ENCODE data around the gene CBFB.

Gene CBFB

DNA sequence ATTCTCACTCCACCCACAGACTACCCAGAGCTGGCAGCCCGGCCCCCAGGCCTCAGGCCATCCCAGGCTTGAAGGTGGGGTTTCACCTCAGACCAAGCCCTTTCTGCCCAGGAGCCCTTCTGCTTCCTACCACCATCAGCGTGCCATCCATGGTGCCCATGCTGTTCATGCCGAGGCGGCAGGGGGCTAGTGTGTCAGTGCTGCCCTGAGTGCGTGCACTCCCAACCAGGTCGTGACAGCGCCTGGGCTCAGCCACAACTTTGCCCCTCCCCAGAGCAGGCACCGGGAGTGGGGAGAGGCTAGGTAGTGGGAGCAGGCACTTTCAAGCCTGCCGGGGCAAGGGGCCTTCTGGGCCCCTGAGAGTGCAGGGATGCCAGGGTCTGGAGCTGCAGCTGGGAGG is 113.4 kb downstream of the CBFB start:
- no peak for DNase-seq (ENCODE audit: low read depth)

DNA sequence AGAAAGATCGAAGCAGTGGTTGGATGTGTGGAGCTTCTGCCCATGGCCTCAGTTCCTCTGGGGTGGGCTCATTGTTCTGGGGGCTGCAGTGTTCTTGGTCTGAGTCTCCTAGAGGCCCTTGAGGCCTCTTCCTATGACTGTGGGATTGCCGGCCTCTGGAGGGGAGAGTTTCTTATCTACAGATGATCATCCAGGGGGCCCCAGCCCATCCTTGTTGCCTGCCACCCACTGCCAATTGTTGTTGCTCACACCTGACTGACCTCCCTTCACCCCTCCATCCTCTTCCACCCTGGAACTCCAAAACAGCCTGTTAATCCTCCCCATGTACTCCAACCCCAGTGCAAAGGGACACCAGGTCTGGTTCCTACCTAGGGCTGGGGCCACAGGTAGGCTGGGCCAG is 116.0 kb downstream of the CBFB start:
- no peak overlapping the region for H3K4me3 ChIP-seq (ENCODE audit: low read depth, low read length)
- no peak for DNase-seq (ENCODE audit: low read depth)
- TF ChIP-seq, protein P1, sequence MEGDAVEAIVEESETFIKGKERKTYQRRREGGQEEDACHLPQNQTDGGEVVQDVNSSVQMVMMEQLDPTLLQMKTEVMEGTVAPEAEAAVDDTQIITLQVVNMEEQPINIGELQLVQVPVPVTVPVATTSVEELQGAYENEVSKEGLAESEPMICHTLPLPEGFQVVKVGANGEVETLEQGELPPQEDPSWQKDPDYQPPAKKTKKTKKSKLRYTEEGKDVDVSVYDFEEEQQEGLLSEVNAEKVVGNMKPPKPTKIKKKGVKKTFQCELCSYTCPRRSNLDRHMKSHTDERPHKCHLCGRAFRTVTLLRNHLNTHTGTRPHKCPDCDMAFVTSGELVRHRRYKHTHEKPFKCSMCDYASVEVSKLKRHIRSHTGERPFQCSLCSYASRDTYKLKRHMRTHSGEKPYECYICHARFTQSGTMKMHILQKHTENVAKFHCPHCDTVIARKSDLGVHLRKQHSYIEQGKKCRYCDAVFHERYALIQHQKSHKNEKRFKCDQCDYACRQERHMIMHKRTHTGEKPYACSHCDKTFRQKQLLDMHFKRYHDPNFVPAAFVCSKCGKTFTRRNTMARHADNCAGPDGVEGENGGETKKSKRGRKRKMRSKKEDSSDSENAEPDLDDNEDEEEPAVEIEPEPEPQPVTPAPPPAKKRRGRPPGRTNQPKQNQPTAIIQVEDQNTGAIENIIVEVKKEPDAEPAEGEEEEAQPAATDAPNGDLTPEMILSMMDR (IDR thresholded peaks at IDR 0.05; ENCODE audit: insufficient read depth, low read depth, low read length, missing control alignments) = no peak

More for the DNA sequence above, 113.4 kb downstream of the CBFB start:
- TF ChIP-seq, protein P1 (IDR thresholded peaks at IDR 0.05; ENCODE audit: insufficient read depth, low read depth, low read length, missing control alignments) = no peak
- no peak overlapping the region for H3K4me3 ChIP-seq (ENCODE audit: low read depth, low read length)

DNA sequence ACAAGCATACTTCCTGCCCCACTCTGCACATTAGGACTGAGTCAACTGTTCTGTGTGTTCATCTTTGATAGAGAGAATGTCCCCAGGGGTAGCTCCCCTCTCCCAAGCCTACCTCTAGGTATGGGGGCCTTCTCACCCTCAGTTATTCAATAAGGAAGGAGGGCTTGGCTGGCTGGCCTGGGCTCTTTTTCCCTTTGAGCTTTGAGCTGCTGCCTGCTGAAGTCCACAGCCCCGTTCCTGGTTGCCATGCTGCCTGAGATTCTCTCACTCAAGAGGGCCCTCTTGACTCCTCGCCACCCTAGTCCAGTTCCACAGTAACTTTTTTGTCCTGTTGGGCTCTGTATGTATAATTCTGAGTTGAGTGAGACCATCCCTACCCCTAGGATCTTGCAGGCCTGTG is 116.8 kb downstream of the CBFB start:
- TF ChIP-seq, protein P1 (IDR thresholded peaks at IDR 0.05; ENCODE audit: insufficient read depth, low read depth, low read length, missing control alignments) = no peak
- no peak overlapping the region for H3K4me3 ChIP-seq (ENCODE audit: low read depth, low read length)
- no peak for DNase-seq (ENCODE audit: low read depth)

DNA sequence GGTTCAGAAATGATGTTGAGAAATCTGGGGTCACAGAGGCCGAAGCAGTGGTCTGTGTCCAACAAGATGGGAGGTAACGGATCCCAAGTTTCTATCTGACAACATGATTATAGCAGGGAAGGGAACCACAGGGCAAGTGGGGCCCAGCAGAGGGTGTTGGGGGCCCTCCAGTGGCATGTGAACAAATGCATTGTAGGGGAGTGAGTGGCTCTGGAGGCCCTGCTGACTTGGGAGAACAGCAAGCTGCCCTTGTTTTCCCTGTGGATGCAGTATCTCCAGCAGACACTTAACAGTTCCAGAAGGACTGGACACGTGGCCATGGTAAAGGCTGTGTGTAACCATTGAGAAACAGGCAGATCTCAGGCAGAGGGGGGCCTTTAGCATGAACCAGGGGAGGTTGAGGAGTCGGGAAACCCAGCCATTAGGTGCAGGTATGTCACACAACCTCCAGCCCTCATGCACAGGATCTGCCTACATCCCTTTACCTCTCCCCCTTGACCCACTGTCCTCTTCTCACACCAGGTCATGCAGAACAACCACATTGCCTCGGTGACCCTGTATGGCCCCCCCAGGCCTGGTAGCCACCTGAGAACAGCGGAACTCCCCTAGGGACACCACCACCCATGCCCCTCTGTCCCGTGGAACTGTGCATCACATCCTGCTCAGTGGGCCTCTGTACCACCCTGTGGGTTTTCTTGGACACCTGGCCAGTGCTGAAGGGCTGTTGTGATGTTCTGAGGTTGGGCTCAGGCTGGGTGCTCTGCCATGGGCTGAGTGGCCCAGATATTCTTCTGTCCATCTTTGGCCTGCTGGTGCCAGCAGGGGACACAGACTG is 117.8 kb downstream of the CBFB start:
- H3K4me3 ChIP-seq (ENCODE audit: low read depth, low read length) = no peak overlapping the region

DNA sequence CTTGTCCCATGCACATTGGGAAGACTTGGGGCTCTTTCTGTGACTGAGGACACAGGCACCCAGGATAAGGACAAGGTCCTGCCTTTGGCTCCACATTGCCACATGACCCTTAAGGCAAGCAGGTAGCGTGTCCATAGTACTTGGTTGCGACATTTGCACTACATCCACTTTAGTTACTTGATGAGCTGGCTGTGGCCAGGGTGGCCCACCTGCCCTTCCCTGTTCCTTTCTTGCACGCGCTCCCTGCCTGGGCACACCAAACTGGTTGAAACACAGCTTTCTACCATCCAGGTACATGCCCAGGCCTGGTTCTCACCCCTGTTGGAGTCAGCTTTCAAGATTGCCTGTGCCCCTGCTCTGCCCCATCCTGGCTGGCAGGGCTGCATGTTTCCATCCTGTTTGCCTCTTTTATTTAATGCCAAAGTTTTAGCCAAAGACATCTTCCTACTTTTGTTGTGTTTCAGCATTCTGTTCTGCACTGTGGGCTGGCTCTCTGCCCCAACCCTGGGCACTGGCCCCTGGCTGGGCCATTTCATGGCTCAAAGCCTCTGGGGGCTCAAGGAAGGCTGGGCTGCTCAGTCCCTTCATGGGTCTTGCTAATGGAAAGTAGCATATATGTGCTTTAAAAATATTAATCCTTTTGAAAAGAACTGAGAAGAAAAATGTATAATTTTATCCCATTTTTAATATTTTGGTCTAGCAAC is 118.6 kb downstream of the CBFB start:
- no peak for DNase-seq (ENCODE audit: low read depth)
- TF ChIP-seq, protein P1 (IDR thresholded peaks at IDR 0.05; ENCODE audit: insufficient read depth, low read depth, low read length, missing control alignments) = no peak
- H3K4me3 ChIP-seq (ENCODE audit: low read depth, low read length) = no peak overlapping the region

More for the DNA sequence above, 117.8 kb downstream of the CBFB start:
- no peak for DNase-seq (ENCODE audit: low read depth)
- TF ChIP-seq, protein P1 (IDR thresholded peaks at IDR 0.05; ENCODE audit: insufficient read depth, low read depth, low read length, missing control alignments) = no peak

DNA sequence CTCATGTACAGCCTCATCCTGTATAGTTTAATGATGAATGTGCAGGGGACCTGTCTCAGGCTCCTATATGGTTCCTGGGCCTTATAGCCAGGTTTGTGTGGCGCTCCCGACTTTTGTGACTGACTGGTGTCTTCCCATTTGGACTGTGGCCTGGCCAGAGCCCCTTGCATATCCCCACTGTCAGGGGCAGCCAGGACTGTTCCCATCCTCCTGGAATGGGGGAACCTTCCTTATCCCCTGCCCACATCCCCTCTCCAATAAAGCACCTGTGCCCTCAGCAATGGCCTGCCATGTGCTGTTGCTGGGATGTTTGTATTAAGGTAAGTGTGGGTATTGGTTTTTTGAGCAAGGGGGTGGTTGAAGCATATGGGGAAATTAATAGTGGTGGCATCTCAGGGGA is 119.3 kb downstream of the CBFB start:
- H3K4me3 ChIP-seq (ENCODE audit: low read depth, low read length) = no peak overlapping the region
- no peak for DNase-seq (ENCODE audit: low read depth)
- TF ChIP-seq, protein P1 (IDR thresholded peaks at IDR 0.05; ENCODE audit: insufficient read depth, low read depth, low read length, missing control alignments) = no peak

Measured in GM12865 (cell line).